GM18499 (cell line): ENCODE results near the gene IGF1R.

Experiments used
- ATAC-seq: cut with Tn5 transposase; IDR thresholded peaks from one replicate; pipeline ENCODE4 v1.9.1; 2021; ENCODE audit warnings: moderate number of reproducible peaks; ENCODE audit not compliant: insufficient read depth, unreplicated experiment

IGF1R gene

GRCh38 chr15:98923171-98923570 lies 274.8 kb downstream of the IGF1R start:
- ATAC-seq = no peak

- no peak for ATAC-seq
These were observed 275.2 kb downstream of the IGF1R start for GRCh38 chr15:98923579-98923978.

- ATAC-seq = no peak
These were observed 276.2 kb downstream of the IGF1R start for GRCh38 chr15:98924401-98925049.

GRCh38 chr15:98926236-98926635 lies 277.9 kb downstream of the IGF1R start:
- no peak for ATAC-seq

GRCh38 chr15:98927022-98927421 lies 278.7 kb downstream of the IGF1R start:
- ATAC-seq = no peak

- no peak for ATAC-seq
These were observed 279.7 kb downstream of the IGF1R start for GRCh38 chr15:98927996-98928395.

GRCh38 chr15:98930576-98930975 lies 282.2 kb downstream of the IGF1R start:
- no peak for ATAC-seq

GRCh38 chr15:98931004-98931403 lies 282.7 kb downstream of the IGF1R start:
- ATAC-seq = no peak

GRCh38 chr15:98933406-98933805 lies 285.1 kb downstream of the IGF1R start:
- no peak for ATAC-seq

GRCh38 chr15:98935736-98936135 lies 287.4 kb downstream of the IGF1R start:
- ATAC-seq = no peak

- peak; percentile 86 for ATAC-seq
These were observed 289.2 kb downstream of the IGF1R start for GRCh38 chr15:98937413-98938104.

- ATAC-seq = peak; percentile 37
These were observed 289.7 kb downstream of the IGF1R start for GRCh38 chr15:98938105-98938417.

- no peak for ATAC-seq
These were observed 290.5 kb downstream of the IGF1R start for GRCh38 chr15:98938799-98939198.

GRCh38 chr15:98939311-98940080 lies 291.2 kb downstream of the IGF1R start:
- ATAC-seq = no peak

- ATAC-seq = no peak
These were observed 293.4 kb downstream of the IGF1R start for GRCh38 chr15:98941595-98942255.

- no peak for ATAC-seq
These were observed 294.1 kb downstream of the IGF1R start for GRCh38 chr15:98942431-98942830.

- ATAC-seq = no peak
These were observed 294.7 kb downstream of the IGF1R start for GRCh38 chr15:98943051-98943508.

GRCh38 chr15:98943601-98944151 lies 295.3 kb downstream of the IGF1R start:
- ATAC-seq = no peak

GRCh38 chr15:98946301-98947255 lies 298.2 kb downstream of the IGF1R start:
- no peak for ATAC-seq
